Uterus (tissue), 4 donors: Measurements from ENCODE around the gene HES7. TPM values are rescaled to one million over a fixed set of nuclear protein-coding genes. Genes with fewer than 3 reads are reported as not detected.

Source experiments
- DNase-seq, 2 donors: peaks; one replicate each; pipeline ENCODE4 v3.0.0-alpha.2; 2019 to 2020
- H3K27ac ChIP-seq, 2 donors: fragments of 200-600 bp; sonication (generic); 1 replicate in 1 of 2; 2 replicates in 1 of 2; pipeline ENCODE4 v1.5.1; 2016 to 2018
- H3K27me3 ChIP-seq, 2 donors: fragments of 200-600 bp; sonication (generic); one replicate each; pipeline ENCODE4 v1.5.1; 2018 to 2019; ENCODE audit warnings: control low read depth in 1 of 2
- H3K36me3 ChIP-seq, 2 donors: fragments of 200-600 bp; sonication (generic); one replicate each; pipeline ENCODE4 v1.5.1; 2019; ENCODE audit warnings: control low read depth in 1 of 2
- H3K4me1 ChIP-seq, 2 donors: fragments of 200-600 bp; sonication (generic); one replicate each; pipeline ENCODE4 v1.5.1; 2018 to 2019; ENCODE audit warnings: control low read depth in 1 of 2
- H3K4me3 ChIP-seq, 2 donors: fragments of 200-600 bp; sonication (generic); 1 replicate in 1 of 2; 2 replicates in 1 of 2; pipeline ENCODE4 v1.5.1; 2018 to 2019; ENCODE audit warnings: mild to moderate bottlenecking in 1 of 2
- H3K9me3 ChIP-seq, 2 donors: fragments of 200-600 bp; sonication (generic); one replicate each; pipeline ENCODE4 v1.5.1; 2019; ENCODE audit warnings: control low read depth in 1 of 2
- CTCF ChIP-seq, 4 experiments: fragments of 200-600 bp in 2 of 4; fragments of 450-650 bp in 2 of 4; sonication (generic) in 2 of 4; IDR thresholded peaks; one replicate each; pipeline ENCODE4 v1.5.1; 2016 to 2019; ENCODE audit warnings: antibody characterized with exemption in 4 of 4, mild to moderate bottlenecking in 2 of 4, moderate library complexity in 1 of 4
- POLR2A ChIP-seq, 2 donors: fragments of 450-650 bp; IDR thresholded peaks; one replicate each; pipeline ENCODE4 v1.6.1; 2016; ENCODE audit warnings: antibody characterized with exemption in 2 of 2, mild to moderate bottlenecking in 1 of 2, moderate library complexity in 1 of 2
- intact Hi-C: fragments of 100-400 bp; cut with DNase I; formaldehyde crosslinking; loops from one replicate; pipeline ENCODE4 v1.15.1; 2023; ENCODE audit warnings: low total_unique reads
- total RNA-seq, 4 donors: library from RNA; depleted of rRNA in 3 of 4; stranded (reverse); fragments of >200 nt in 3 of 4; gene quantifications; one replicate each; pipeline versions ENCODE4 v1.1.0 to v1.2.4, GENCODE V29; 2014 to 2023
- donor health status: DM: yes; HTN: yes; CAD: no.

HES7 gene
- total RNA-seq, 4 donors from 2014 or later, result 0.61 TPM; not detected in 3

- Histone ChIP-seq H3K9me3 (no peaks in the 10 kb centered on the region), H3K27ac (peak overlapping the region; percentile 85 to 98), H3K36me3 (no peaks in the 10 kb centered on the region), H3K4me1 (peaks cover 0 to 27% of the 10 kb centered on the region in 2 donors), H3K4me3 (peak overlapping the region in 1 of 2 donors; percentile 62), H3K27me3 (peaks cover 0 to 8% of the 10 kb centered on the region in 2 donors)
- DNase-seq, result peak in 1 of 2 donors; percentile 31
- intact Hi-C loops, result no loop called here
- TF ChIP-seq POLR2A (IDR thresholded peaks at IDR 0.05), result no peak
- TF ChIP-seq CTCF (IDR thresholded peaks at IDR 0.05), result no peak
Observed at GRCh38 chr17:8117367-8117979, 6.4 kb downstream of the HES7 start.

GRCh38 chr17:8116776-8117175 is 7.1 kb downstream of the HES7 start:
- DNase-seq, result no peak
- H3K9me3 ChIP-seq, result no peaks in the 10 kb centered on the region
- peaks cover 0 to 11% of the 10 kb centered on the region in 2 donors for H3K27me3 ChIP-seq
- H3K4me1 ChIP-seq, result peaks cover 0 to 20% of the 10 kb centered on the region in 2 donors
- TF ChIP-seq CTCF (IDR thresholded peaks at IDR 0.05) (no peak), POLR2A (IDR thresholded peaks at IDR 0.05) (no peak)
- H3K36me3 ChIP-seq, result no peaks in the 10 kb centered on the region
- H3K4me3 ChIP-seq, result no peak overlapping the region
- intact Hi-C loops, result no loop called here
- no peak overlapping the region for H3K27ac ChIP-seq

GRCh38 chr17:8110907-8111306 is 13.0 kb downstream of the HES7 start:
- intact Hi-C loops, result no loop called here

GRCh38 chr17:8110456-8110804 is 13.5 kb downstream of the HES7 start:
- intact Hi-C loops, result no loop called here
- H3K4me3 ChIP-seq, result no peak overlapping the region
- H3K36me3 ChIP-seq, result no peaks in the 10 kb centered on the region
- peaks cover 0 to 7% of the 10 kb centered on the region in 2 donors for H3K4me1 ChIP-seq
- DNase-seq, result no peak
- no peak overlapping the region for H3K27ac ChIP-seq
- no peaks in the 10 kb centered on the region for H3K9me3 ChIP-seq
- peaks cover 0 to 27% of the 10 kb centered on the region in 2 donors for H3K27me3 ChIP-seq
- TF ChIP-seq POLR2A (IDR thresholded peaks at IDR 0.05) (no peak), CTCF (IDR thresholded peaks at IDR 0.05) (no peak)

More at GRCh38 chr17:8110907-8111306, 13.0 kb downstream of the HES7 start:
- Histone ChIP-seq H3K27ac (no peak overlapping the region), H3K4me1 (peaks cover 0 to 7% of the 10 kb centered on the region in 2 donors), H3K4me3 (no peak overlapping the region), H3K36me3 (no peaks in the 10 kb centered on the region), H3K27me3 (peaks cover 0 to 27% of the 10 kb centered on the region in 2 donors), H3K9me3 (no peaks in the 10 kb centered on the region)
- DNase-seq, result no peak
- TF ChIP-seq CTCF (IDR thresholded peaks at IDR 0.05) (no peak), POLR2A (IDR thresholded peaks at IDR 0.05) (no peak)

GRCh38 chr17:8109661-8110455 is 14.0 kb downstream of the HES7 start:
- Histone ChIP-seq H3K4me1 (peaks cover 0 to 7% of the 10 kb centered on the region in 2 donors), H3K9me3 (no peaks in the 10 kb centered on the region), H3K4me3 (no peak overlapping the region), H3K27me3 (peaks cover 0 to 27% of the 10 kb centered on the region in 2 donors), H3K27ac (no peak overlapping the region), H3K36me3 (no peaks in the 10 kb centered on the region)
- intact Hi-C loops, result no loop called here
- peak; percentile 33 to 52 for DNase-seq
- TF ChIP-seq CTCF (IDR thresholded peaks at IDR 0.05) (peak; percentile 60 to 75 (median 67)), POLR2A (IDR thresholded peaks at IDR 0.05) (no peak)
